Effector CD4-positive, alpha-beta T cell (primary cell): Measurements from ENCODE around the gene OR2A2. TPM values are rescaled to one million over a fixed set of nuclear protein-coding genes. Genes with fewer than 3 reads are reported as not detected.
A peak's percentile ranks its signal among the peaks of the same experiment; 100 is the strongest.
"Not testable (repeated sequence)": the region's sequence is repeated elsewhere in the genome, so short reads cannot be mapped to it uniquely, and the experiment has no call there.

Source experiments
- DNase-seq: peaks from one replicate; pipeline ENCODE4 v3.0.0-alpha.2; 2020
- total RNA-seq: gene quantifications from one replicate; lab custom pipeline; 2026; lab: John Stamatoyannopoulos, UW

Gene OR2A2
- not detected for total RNA-seq

- DNase-seq: no peak
Measured at GRCh38 chr7:144109283-144109682, at the start of gene OR2A2. TSS of gene OR2A2 (plus strand) at chr7:144109583. CDS start at chr7:144109583, 0 bp downstream.

GRCh38 chr7:144063710-144064109 is 45.7 kb upstream of the OR2A2 start:
- no peak for DNase-seq

- DNase-seq: no peak
Measured at GRCh38 chr7:144069511-144069910, 39.9 kb upstream of the OR2A2 start, which contains the start of gene OR2A25. TSS of gene OR2A25 (plus strand) at chr7:144069811. CDS start at chr7:144074220, 4,409 bp downstream.

- DNase-seq: no peak
Measured at GRCh38 chr7:144069953-144070352, 39.4 kb upstream of the OR2A2 start.

- DNase-seq: no peak
Measured at GRCh38 chr7:144074374-144074773, 35.0 kb upstream of the OR2A2 start.

GRCh38 chr7:144085978-144086377 is 23.4 kb upstream of the OR2A2 start, which contains the start of gene OR2A12:
TSS of gene OR2A12 (plus strand) at chr7:144086278. CDS start at chr7:144095108, 8,830 bp downstream.
- no peak for DNase-seq

- DNase-seq: no peak
Measured at GRCh38 chr7:144086730-144087129, 22.7 kb upstream of the OR2A2 start.

- no peak for DNase-seq
Measured at GRCh38 chr7:144087230-144087629, 22.2 kb upstream of the OR2A2 start.

- DNase-seq: no peak
Measured at GRCh38 chr7:144090667-144091066, 18.7 kb upstream of the OR2A2 start.

GRCh38 chr7:144098776-144099175 is 10.6 kb upstream of the OR2A2 start:
- no peak for DNase-seq

GRCh38 chr7:144100607-144101006 is 8.8 kb upstream of the OR2A2 start:
- no peak for DNase-seq

- DNase-seq: no peak
Measured at GRCh38 chr7:144102041-144102440, 7.3 kb upstream of the OR2A2 start.

GRCh38 chr7:144105211-144105610 is 4.2 kb upstream of the OR2A2 start:
- no peak for DNase-seq

GRCh38 chr7:144110272-144110671 is 889 bp downstream of the OR2A2 start:
- no peak for DNase-seq

- no peak for DNase-seq
Measured at GRCh38 chr7:144113651-144114050, 4.3 kb downstream of the OR2A2 start.

GRCh38 chr7:144118341-144118740 is 9.0 kb downstream of the OR2A2 start:
- no peak for DNase-seq

- no peak for DNase-seq
Measured at GRCh38 chr7:144122876-144123275, 13.5 kb downstream of the OR2A2 start, which contains the start of gene OR2A14. TSS of gene OR2A14 (plus strand) at chr7:144123176. CDS start at chr7:144129113, 5,937 bp downstream.

GRCh38 chr7:144127714-144128334 is 18.4 kb downstream of the OR2A2 start:
- peak; percentile 82 for DNase-seq

- DNase-seq: not testable (repeated sequence)
Measured at GRCh38 chr7:144129601-144130000, 20.2 kb downstream of the OR2A2 start.

GRCh38 chr7:144130730-144131129 is 21.3 kb downstream of the OR2A2 start:
- DNase-seq: no peak

GRCh38 chr7:144132262-144132661 is 22.9 kb downstream of the OR2A2 start:
- no peak for DNase-seq

GRCh38 chr7:144133307-144133706 is 23.9 kb downstream of the OR2A2 start:
- no peak for DNase-seq

- no peak for DNase-seq
Measured at GRCh38 chr7:144134116-144134515, 24.7 kb downstream of the OR2A2 start.

GRCh38 chr7:144137501-144137900 is 28.1 kb downstream of the OR2A2 start:
- DNase-seq: no peak

GRCh38 chr7:144142187-144142586 is 32.8 kb downstream of the OR2A2 start:
- DNase-seq: no peak
